Cardiac fibroblast (primary cell): ENCODE results near the gene IGF2BP2.
A peak's percentile ranks its signal among the peaks of the same experiment; 100 is the strongest.

Experiments
- DNase-seq, 2 donors: peaks; one replicate each; pipeline versions ENCODE4 v3.0.0 to v3.0.0-alpha.2; 2010; ENCODE audit warnings: low read depth in 2 of 2
- H3K4me3 ChIP-seq, 2 donors: replicated peaks in 1 of 2; 1 replicate in 1 of 2; 2 replicates in 1 of 2; pipeline ENCODE4 v1.5.1; 2011; ENCODE audit warnings: low read depth in 2 of 2, low read length in 2 of 2, mild to moderate bottlenecking in 2 of 2, moderate library complexity in 1 of 2
- TF ChIP-seq, protein P1 (sequence below): IDR thresholded peaks from one replicate; pipeline ENCODE4 v1.5.1; 2011; ENCODE audit warnings: low read depth, mild to moderate bottlenecking, low read length, inconsistent platforms

The IGF2BP2 gene

GRCh38 chr3:185718736-185719593, 105.9 kb downstream of the IGF2BP2 start:
- H3K4me3 ChIP-seq: no peak overlapping the region
- TF ChIP-seq, protein P1, sequence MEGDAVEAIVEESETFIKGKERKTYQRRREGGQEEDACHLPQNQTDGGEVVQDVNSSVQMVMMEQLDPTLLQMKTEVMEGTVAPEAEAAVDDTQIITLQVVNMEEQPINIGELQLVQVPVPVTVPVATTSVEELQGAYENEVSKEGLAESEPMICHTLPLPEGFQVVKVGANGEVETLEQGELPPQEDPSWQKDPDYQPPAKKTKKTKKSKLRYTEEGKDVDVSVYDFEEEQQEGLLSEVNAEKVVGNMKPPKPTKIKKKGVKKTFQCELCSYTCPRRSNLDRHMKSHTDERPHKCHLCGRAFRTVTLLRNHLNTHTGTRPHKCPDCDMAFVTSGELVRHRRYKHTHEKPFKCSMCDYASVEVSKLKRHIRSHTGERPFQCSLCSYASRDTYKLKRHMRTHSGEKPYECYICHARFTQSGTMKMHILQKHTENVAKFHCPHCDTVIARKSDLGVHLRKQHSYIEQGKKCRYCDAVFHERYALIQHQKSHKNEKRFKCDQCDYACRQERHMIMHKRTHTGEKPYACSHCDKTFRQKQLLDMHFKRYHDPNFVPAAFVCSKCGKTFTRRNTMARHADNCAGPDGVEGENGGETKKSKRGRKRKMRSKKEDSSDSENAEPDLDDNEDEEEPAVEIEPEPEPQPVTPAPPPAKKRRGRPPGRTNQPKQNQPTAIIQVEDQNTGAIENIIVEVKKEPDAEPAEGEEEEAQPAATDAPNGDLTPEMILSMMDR: no peak
- DNase-seq: no peak

DNA sequence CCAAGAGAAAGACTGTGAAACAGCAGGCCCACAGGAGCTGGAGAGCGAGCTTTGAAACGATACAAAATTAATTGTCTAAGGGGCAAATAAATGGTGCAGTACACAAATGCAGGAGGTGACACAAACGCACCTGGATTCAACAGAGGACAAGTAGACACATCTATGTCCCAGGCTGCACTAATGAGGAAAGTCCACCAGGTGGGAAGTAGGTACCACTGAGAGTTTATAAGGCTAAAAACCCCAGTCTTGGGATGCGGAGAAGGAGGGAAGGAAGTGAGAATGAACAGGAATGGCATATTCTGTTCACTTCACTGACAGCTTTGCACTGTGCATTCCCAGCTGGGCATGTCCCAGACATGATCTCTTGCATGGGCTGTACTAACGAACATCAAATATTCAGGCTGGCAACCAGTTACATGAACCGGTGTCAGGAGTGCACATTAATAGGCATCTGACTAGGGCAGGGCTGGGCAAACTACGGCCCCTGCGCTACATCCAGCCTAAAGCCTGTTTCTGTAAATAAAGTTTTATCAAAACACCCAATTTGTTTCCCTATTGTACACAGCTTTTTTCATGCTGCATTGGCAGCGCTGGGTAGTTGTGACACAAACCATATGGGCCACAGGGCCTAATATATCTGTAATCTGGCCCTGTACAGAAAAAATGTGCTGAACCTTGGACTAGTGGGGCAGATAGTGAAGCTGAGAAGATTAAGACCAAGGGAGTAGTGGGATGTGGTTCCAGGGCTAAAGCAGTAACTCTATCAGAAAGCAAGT, 107.0 kb downstream of the IGF2BP2 start:
- no peak for DNase-seq
- no peak overlapping the region for H3K4me3 ChIP-seq
- TF ChIP-seq, protein P1: peak; percentile 19

GRCh38 chr3:185717121-185717520, 107.7 kb downstream of the IGF2BP2 start:
- peak; percentile 83 to 88 for DNase-seq
- H3K4me3 ChIP-seq: no peak overlapping the region

DNA sequence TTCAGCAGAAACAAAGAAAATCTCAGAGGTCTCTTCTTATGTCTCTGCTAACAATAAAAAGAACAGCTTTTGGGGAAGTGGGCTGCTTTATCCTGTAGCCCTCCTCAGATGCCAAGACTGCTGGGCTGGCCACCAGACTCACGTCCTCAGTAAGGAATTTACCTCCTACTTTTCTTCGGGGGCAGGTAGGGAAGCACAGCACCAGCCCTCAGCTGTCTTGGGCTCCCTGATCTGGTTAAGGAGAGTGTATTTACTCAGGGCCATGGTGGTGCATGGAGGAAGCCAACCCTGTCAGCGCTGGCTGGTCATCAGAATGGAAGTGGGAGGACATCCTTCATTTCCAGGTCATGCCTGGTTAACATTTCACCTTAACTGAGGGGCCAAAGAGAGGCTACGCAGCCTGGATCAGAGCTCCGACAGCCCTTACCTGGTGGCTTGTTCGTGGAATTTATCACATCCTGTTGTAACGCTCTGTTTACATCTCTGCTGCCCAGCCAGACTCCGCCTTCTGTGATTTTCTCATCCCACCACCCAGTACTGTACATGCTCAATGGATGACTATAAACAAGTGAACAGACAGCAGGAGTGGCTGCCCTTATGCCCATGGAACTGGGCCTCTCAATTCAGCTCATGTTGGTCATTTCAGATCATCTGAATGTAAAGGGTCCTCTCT, 108.3 kb downstream of the IGF2BP2 start:
- TF ChIP-seq, protein P1: no peak
- no peak overlapping the region for H3K4me3 ChIP-seq
- DNase-seq: peak in 1 of 2 donors; percentile 47

More at GRCh38 chr3:185717121-185717520, 107.7 kb downstream of the IGF2BP2 start:
- TF ChIP-seq, protein P1: no peak

DNA sequence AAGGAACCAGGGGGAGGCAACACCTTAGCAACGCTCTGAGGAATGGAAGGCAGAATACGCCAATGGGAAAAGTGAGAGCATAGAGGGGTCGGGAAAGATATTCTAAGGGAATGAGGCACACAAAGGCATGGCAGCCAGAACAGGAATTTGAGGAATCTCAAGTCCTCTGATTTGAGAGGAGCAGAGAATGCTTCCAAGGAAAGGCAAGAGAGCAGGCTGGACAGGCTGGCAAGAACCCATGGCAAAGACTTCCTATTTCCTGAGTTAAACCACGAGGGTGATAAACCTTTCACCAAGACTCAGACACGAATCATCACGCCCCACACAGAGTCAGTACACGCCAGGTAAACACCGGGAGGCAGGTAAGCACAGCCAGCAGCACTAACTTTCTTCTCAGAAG, 109.8 kb downstream of the IGF2BP2 start:
- DNase-seq: peak in 1 of 2 donors; percentile 79
- TF ChIP-seq, protein P1: no peak
- H3K4me3 ChIP-seq: no peak overlapping the region

GRCh38 chr3:185714085-185714484, 110.8 kb downstream of the IGF2BP2 start:
- TF ChIP-seq, protein P1: no peak
- H3K4me3 ChIP-seq: no peak overlapping the region
- DNase-seq: no peak
